ENCODE measurements around the gene GPC1.

GPC1 gene

DNA sequence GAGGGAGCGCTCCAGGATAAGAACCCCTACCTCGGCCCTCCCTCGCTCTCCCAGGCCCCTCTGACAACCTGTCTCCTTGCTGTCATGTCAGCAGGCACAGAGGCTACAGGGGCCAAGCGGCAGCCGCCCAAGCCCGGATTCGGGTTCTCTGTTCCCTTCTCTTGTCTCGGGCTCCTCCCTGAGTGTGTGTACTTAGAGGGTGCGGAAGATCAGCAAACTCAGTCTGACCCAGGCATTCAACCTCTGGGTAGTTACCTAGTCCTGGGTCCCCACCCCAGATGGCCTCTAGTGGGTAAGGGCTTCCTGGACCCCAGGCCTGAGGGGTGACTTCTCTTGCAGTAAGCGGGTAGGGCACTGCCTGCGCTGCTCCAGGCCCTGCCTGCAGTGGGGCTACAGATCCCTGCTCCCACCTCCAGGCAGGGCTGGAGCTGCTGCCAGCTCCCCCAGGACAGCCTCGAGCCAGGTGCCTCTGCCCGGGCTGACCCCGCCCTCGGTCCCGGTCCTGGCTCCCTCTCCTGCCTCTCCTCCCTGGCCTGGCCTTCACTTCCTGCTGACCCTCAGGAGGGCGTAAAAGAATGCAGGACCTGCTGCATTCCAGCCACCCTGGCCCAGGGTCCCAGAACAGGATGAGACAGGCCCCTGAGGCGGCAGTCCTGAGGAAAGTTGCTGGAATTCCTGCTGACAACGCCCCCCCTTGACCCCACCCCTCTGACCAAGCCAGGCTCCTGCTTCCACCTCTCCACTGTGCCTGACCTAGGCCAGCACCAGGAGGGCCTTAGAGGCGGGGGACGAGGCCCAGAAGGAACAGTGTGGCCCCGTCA is 22.0 kb downstream of the GPC1 start:
- H3K4me1 ChIP-seq (ENCODE audit: insufficient read depth, low read length) = peaks cover 74% of the 10 kb centered on the region
- H3K4me3 ChIP-seq (ENCODE audit: low read length) = no peak overlapping the region
- no peaks in the 10 kb centered on the region for H3K9me3 ChIP-seq (ENCODE audit: low read length)
- H3K27me3 ChIP-seq (ENCODE audit: insufficient read depth, low read length) = no peaks in the 10 kb centered on the region
- no peak overlapping the region for H2AFZ ChIP-seq (ENCODE audit: low read depth, low read length)
- no peaks in the 10 kb centered on the region for H3K36me3 ChIP-seq (ENCODE audit: insufficient read depth, low read length)

DNA sequence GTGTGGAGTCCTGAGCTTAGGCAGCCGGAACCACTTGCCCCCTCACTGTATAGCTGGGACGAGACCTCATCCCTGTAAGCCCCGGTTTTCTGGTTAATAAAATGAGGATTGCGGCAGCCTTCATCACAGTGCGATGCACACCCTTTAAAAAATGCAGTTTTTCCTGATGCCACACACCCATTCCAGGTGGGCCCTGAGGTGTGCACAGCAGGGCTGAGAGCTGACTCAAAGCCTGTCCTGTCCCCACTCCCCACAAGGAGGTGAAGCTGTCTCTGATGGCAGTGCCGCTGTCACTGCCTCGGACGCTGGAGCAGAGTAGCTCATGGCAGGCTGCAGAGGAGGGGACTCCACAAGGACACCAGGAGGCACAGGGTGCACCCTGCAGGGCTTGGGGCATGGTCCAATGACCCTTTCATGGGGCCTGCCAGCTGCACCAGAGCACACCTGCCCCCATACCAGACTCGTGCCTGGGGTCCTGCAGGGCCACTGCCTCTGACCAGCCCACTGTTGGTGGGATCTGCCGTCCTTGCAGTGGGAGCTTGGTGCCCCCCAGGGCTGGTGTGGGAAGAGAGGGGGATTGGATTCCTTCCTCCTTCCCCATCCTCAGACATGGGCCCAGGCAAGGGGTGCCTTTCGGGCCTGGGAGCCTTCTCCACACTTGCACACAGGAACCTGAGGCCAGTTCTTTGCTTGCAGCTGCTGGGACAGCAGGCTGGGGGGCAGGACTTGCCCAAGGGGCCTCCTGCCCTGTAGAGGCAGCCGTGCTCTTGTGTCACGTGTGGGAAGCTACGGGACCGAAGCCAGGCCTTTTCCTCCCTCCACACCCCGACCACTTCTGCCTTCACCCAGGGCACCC is 22.8 kb downstream of the GPC1 start:
- H3K4me1 ChIP-seq (ENCODE audit: insufficient read depth, low read length) = peaks cover 74% of the 10 kb centered on the region

DNA sequence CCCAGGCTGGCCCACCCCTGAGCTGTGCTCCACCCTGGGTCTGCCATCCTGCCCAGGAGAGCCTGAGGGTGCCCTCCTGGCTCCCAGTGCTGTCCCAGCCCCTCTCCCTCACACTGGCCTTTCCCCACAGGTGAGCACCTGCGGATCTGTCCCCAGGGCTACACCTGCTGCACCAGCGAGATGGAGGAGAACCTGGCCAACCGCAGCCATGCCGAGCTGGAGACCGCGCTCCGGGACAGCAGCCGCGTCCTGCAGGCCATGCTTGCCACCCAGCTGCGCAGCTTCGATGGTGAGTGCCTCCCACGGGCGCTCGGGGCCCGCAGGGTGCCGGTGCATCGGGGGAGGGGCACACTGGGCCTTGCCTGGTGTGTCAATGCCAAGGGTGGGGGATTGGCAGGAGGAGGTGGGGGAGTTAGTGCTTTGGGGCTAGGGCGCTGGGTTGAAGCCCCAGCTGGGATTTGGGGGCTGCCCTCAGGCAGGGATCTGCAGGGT is 23.5 kb downstream of the GPC1 start:
- no peaks in the 10 kb centered on the region for H3K9me3 ChIP-seq (ENCODE audit: low read length)
- peaks cover 72% of the 10 kb centered on the region for H3K4me1 ChIP-seq (ENCODE audit: insufficient read depth, low read length)
- no peaks in the 10 kb centered on the region for H3K27me3 ChIP-seq (ENCODE audit: insufficient read depth, low read length)
- peaks cover 11% of the 10 kb centered on the region for H3K36me3 ChIP-seq (ENCODE audit: insufficient read depth, low read length)
- no peak overlapping the region for H2AFZ ChIP-seq (ENCODE audit: low read depth, low read length)
- no peak overlapping the region for H3K4me3 ChIP-seq (ENCODE audit: low read length)

More for the DNA sequence above, 22.8 kb downstream of the GPC1 start:
- H3K36me3 ChIP-seq (ENCODE audit: insufficient read depth, low read length) = peaks cover 4% of the 10 kb centered on the region
- H3K9me3 ChIP-seq (ENCODE audit: low read length) = no peaks in the 10 kb centered on the region
- H3K27me3 ChIP-seq (ENCODE audit: insufficient read depth, low read length) = no peaks in the 10 kb centered on the region
- H3K4me3 ChIP-seq (ENCODE audit: low read length) = no peak overlapping the region
- no peak overlapping the region for H2AFZ ChIP-seq (ENCODE audit: low read depth, low read length)

DNA sequence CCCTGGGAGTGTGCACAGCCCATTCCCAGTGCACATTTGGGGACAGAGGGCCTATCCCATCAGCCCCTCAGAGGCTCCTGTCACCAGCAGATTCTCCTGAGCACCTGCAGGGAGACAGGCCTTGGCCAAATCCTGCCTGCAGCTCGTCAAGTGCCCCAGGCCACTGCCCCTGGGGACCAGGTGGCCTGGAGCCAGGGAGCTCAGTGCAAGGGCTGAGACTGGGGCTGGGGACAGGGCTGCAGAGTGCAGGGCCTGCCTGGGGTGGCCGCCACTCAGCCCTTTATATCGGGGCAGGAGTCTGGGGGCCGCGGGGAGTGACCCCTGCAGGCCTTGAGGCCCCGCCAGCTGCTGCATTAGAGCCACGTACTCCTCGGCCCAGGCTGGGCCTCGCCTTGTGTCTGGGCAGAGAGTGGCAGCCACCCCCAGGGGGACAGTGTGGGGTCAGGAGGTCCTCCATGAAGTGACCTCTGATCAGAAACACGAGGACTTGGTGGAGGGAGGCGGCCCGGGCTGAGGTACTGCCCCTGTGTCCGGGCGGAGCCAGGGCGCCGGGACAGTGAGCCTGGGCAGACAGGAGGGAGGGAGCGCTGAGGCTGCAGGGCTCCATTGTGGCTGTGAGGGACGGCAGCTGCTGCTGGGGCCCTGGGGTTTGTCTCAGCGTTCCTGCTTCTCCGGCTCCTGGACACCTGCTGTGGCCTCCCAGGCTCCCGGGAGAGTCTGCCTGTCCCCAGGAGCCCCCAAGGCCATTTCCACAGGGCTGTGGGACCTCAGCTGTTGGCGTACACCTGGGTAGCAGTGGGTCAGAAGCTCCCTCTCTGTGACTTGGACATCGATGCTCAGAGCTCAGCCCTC is 24.2 kb downstream of the GPC1 start:
- Histone ChIP-seq H3K27me3 (ENCODE audit: insufficient read depth, low read length) (no peaks in the 10 kb centered on the region), H2AFZ (ENCODE audit: low read depth, low read length) (no peak overlapping the region), H3K9me3 (ENCODE audit: low read length) (no peaks in the 10 kb centered on the region), H3K36me3 (ENCODE audit: insufficient read depth, low read length) (peaks cover 18% of the 10 kb centered on the region), H3K4me1 (ENCODE audit: insufficient read depth, low read length) (peaks cover 65% of the 10 kb centered on the region), H3K4me3 (ENCODE audit: low read length) (no peak overlapping the region)

DNA sequence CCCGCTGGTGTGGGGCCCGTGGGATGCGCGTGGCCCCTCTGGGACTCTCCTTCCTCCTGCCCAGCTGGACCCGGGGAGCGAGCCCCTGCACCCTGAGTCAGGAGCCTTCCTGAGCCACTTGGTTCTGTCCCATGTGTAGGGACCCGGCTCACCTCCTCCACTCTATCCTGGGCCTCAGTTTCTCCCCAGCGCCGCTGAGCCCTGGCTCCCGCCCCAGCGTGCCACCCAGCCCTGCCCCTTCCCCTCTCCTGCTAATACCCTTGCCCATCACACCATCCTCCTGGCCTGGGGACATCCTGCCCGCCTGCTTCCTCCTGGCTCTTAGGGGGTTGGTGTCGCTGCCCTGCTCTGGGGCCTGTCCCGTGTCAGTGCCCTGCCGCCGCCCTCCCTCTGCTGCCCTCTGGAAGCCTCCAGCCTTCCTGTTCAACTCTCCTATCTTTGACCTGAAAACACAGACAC is 24.8 kb downstream of the GPC1 start:
- no peaks in the 10 kb centered on the region for H3K27me3 ChIP-seq (ENCODE audit: insufficient read depth, low read length)
- H2AFZ ChIP-seq (ENCODE audit: low read depth, low read length) = no peak overlapping the region
- peaks cover 24% of the 10 kb centered on the region for H3K36me3 ChIP-seq (ENCODE audit: insufficient read depth, low read length)
- no peaks in the 10 kb centered on the region for H3K9me3 ChIP-seq (ENCODE audit: low read length)
- no peak overlapping the region for H3K4me3 ChIP-seq (ENCODE audit: low read length)
- peaks cover 58% of the 10 kb centered on the region for H3K4me1 ChIP-seq (ENCODE audit: insufficient read depth, low read length)

GRCh38 chr2:240460781-240461431 is 25.4 kb downstream of the GPC1 start:
- Histone ChIP-seq H3K4me1 (ENCODE audit: insufficient read depth, low read length) (peaks cover 53% of the 10 kb centered on the region), H3K36me3 (ENCODE audit: insufficient read depth, low read length) (peaks cover 30% of the 10 kb centered on the region), H2AFZ (ENCODE audit: low read depth, low read length) (no peak overlapping the region), H3K9me3 (ENCODE audit: low read length) (no peaks in the 10 kb centered on the region), H3K27me3 (ENCODE audit: insufficient read depth, low read length) (no peaks in the 10 kb centered on the region), H3K4me3 (ENCODE audit: low read length) (no peak overlapping the region)

- peaks cover 34% of the 10 kb centered on the region for H3K36me3 ChIP-seq (ENCODE audit: insufficient read depth, low read length)
- H3K9me3 ChIP-seq (ENCODE audit: low read length) = no peaks in the 10 kb centered on the region
Observed at GRCh38 chr2:240461471-240462072, 26.1 kb downstream of the GPC1 start.

GRCh38 chr2:240462073-240462706 is 26.7 kb downstream of the GPC1 start:
- Histone ChIP-seq H3K36me3 (ENCODE audit: insufficient read depth, low read length) (peaks cover 34% of the 10 kb centered on the region), H3K9me3 (ENCODE audit: low read length) (no peaks in the 10 kb centered on the region), H3K4me3 (ENCODE audit: low read length) (no peak overlapping the region), H3K27me3 (ENCODE audit: insufficient read depth, low read length) (no peaks in the 10 kb centered on the region), H3K4me1 (ENCODE audit: insufficient read depth, low read length) (peaks cover 46% of the 10 kb centered on the region), H2AFZ (ENCODE audit: low read depth, low read length) (no peak overlapping the region)

More at GRCh38 chr2:240461471-240462072, 26.1 kb downstream of the GPC1 start:
- no peak overlapping the region for H3K4me3 ChIP-seq (ENCODE audit: low read length)
- H3K27me3 ChIP-seq (ENCODE audit: insufficient read depth, low read length) = no peaks in the 10 kb centered on the region
- H3K4me1 ChIP-seq (ENCODE audit: insufficient read depth, low read length) = peaks cover 47% of the 10 kb centered on the region
- no peak overlapping the region for H2AFZ ChIP-seq (ENCODE audit: low read depth, low read length)

- H3K36me3 ChIP-seq (ENCODE audit: insufficient read depth, low read length) = peaks cover 34% of the 10 kb centered on the region
- no peaks in the 10 kb centered on the region for H3K27me3 ChIP-seq (ENCODE audit: insufficient read depth, low read length)
- no peak overlapping the region for H2AFZ ChIP-seq (ENCODE audit: low read depth, low read length)
- H3K4me1 ChIP-seq (ENCODE audit: insufficient read depth, low read length) = peaks cover 46% of the 10 kb centered on the region
- no peaks in the 10 kb centered on the region for H3K9me3 ChIP-seq (ENCODE audit: low read length)
- no peak overlapping the region for H3K4me3 ChIP-seq (ENCODE audit: low read length)
Observed at GRCh38 chr2:240462707-240463273, 27.3 kb downstream of the GPC1 start.

- H3K9me3 ChIP-seq (ENCODE audit: low read length) = no peaks in the 10 kb centered on the region
- H2AFZ ChIP-seq (ENCODE audit: low read depth, low read length) = no peak overlapping the region
- no peak overlapping the region for H3K4me3 ChIP-seq (ENCODE audit: low read length)
- H3K27me3 ChIP-seq (ENCODE audit: insufficient read depth, low read length) = no peaks in the 10 kb centered on the region
- H3K4me1 ChIP-seq (ENCODE audit: insufficient read depth, low read length) = peaks cover 43% of the 10 kb centered on the region
- peaks cover 34% of the 10 kb centered on the region for H3K36me3 ChIP-seq (ENCODE audit: insufficient read depth, low read length)
Observed at GRCh38 chr2:240463274-240463865, 27.9 kb downstream of the GPC1 start.

GRCh38 chr2:240463866-240464481 is 28.5 kb downstream of the GPC1 start:
- Histone ChIP-seq H3K4me3 (ENCODE audit: low read length) (no peak overlapping the region), H3K4me1 (ENCODE audit: insufficient read depth, low read length) (peaks cover 37% of the 10 kb centered on the region), H3K27me3 (ENCODE audit: insufficient read depth, low read length) (no peaks in the 10 kb centered on the region), H3K36me3 (ENCODE audit: insufficient read depth, low read length) (peaks cover 34% of the 10 kb centered on the region), H2AFZ (ENCODE audit: low read depth, low read length) (no peak overlapping the region), H3K9me3 (ENCODE audit: low read length) (no peaks in the 10 kb centered on the region)

Data from neuron (in vitro differentiated cells).